Endothelial cell (in vitro differentiated cells): ENCODE measurements around the gene TNRC6A. TPM values are rescaled to one million over a fixed set of nuclear protein-coding genes. Genes with fewer than 3 reads are reported as not detected.

Experiments
- DNase-seq: peaks from one replicate; pipeline ENCODE4 v3.0.0; 2021; ENCODE audit warnings: low spot score
- H3K27ac Mint-ChIP-seq: one replicate; pipeline ENCODE4 v1.8.0; 2021; ENCODE audit warnings: mixed read lengths, inconsistent platforms; ENCODE audit not compliant: unreplicated experiment
- H3K27me3 Mint-ChIP-seq: one replicate; pipeline ENCODE4 v1.8.0; 2021; ENCODE audit warnings: mild to moderate bottlenecking, moderate library complexity, mixed read lengths, inconsistent platforms; ENCODE audit not compliant: unreplicated experiment
- H3K36me3 Mint-ChIP-seq: one replicate; pipeline ENCODE4 v1.8.0; 2021; ENCODE audit warnings: mild to moderate bottlenecking, low read depth, mixed read lengths, inconsistent platforms; ENCODE audit not compliant: unreplicated experiment
- H3K4me1 Mint-ChIP-seq: one replicate; pipeline ENCODE4 v1.8.0; 2021; ENCODE audit warnings: mild to moderate bottlenecking, mixed read lengths, inconsistent platforms; ENCODE audit not compliant: unreplicated experiment
- H3K4me3 Mint-ChIP-seq: one replicate; pipeline ENCODE4 v1.8.0; 2021; ENCODE audit warnings: mild to moderate bottlenecking, mixed read lengths, inconsistent platforms; ENCODE audit not compliant: unreplicated experiment
- H3K9me3 Mint-ChIP-seq: one replicate; pipeline ENCODE4 v1.8.0; 2021; ENCODE audit warnings: mixed read lengths, inconsistent platforms; ENCODE audit not compliant: unreplicated experiment
- CTCF ChIP-seq: fragments of 200-600 bp; sonication (generic); IDR thresholded peaks from one replicate; pipeline ENCODE4 v1.5.0; 2021; ENCODE audit warnings: antibody characterized with exemption; ENCODE audit not compliant: unreplicated experiment
- total RNA-seq: library from RNA; stranded (reverse); fragmentation: NEBNext Ultra II Directional; extraction: Animal tissue kit (Norgen Biotek cat#: 25700); gene quantifications from one replicate; pipeline ENCODE4 v1.2.1, GENCODE V29; 2021; ENCODE audit not compliant: unreplicated experiment

TNRC6A gene
- total RNA-seq, 1 donor from 2014 or later: 60.5 TPM

GRCh38 chr16:24781256-24781655, 51.8 kb downstream of the TNRC6A start:
- Mint-ChIP-seq H3K9me3 (no peaks in the 10 kb centered on the region), H3K4me3 (no peak overlapping the region), H3K36me3 (peaks cover 22% of the 10 kb centered on the region), H3K4me1 (no peaks in the 10 kb centered on the region), H3K27me3 (no peaks in the 10 kb centered on the region), H3K27ac (no peak overlapping the region)
- no peak for TF ChIP-seq CTCF
- no peak for DNase-seq

- H3K4me1 Mint-ChIP-seq: no peaks in the 10 kb centered on the region
- H3K4me3 Mint-ChIP-seq: no peak overlapping the region
- TF ChIP-seq CTCF: no peak
- H3K27me3 Mint-ChIP-seq: no peaks in the 10 kb centered on the region
- H3K36me3 Mint-ChIP-seq: peaks cover 22% of the 10 kb centered on the region
- DNase-seq: no peak
- H3K9me3 Mint-ChIP-seq: no peaks in the 10 kb centered on the region
- no peak overlapping the region for H3K27ac Mint-ChIP-seq
These were observed 54.7 kb downstream of the TNRC6A start for GRCh38 chr16:24784121-24784520.

GRCh38 chr16:24789881-24790280, 60.4 kb downstream of the TNRC6A start:
- H3K27me3 Mint-ChIP-seq: no peaks in the 10 kb centered on the region
- peaks cover 8% of the 10 kb centered on the region for H3K4me1 Mint-ChIP-seq
- TF ChIP-seq CTCF: no peak
- no peaks in the 10 kb centered on the region for H3K9me3 Mint-ChIP-seq
- no peak overlapping the region for H3K27ac Mint-ChIP-seq
- no peak for DNase-seq
- peak overlapping the region; percentile 3 for H3K4me3 Mint-ChIP-seq
- peaks cover 23% of the 10 kb centered on the region for H3K36me3 Mint-ChIP-seq

GRCh38 chr16:24800586-24800985, 71.1 kb downstream of the TNRC6A start:
- Mint-ChIP-seq H3K36me3 (peaks cover 56% of the 10 kb centered on the region), H3K27ac (peak overlapping the region; percentile 33), H3K27me3 (peaks cover 3% of the 10 kb centered on the region), H3K4me1 (peaks cover 5% of the 10 kb centered on the region), H3K4me3 (peak overlapping the region; percentile 51), H3K9me3 (no peaks in the 10 kb centered on the region)
- no peak for DNase-seq
- no peak for TF ChIP-seq CTCF

GRCh38 chr16:24801761-24802302, 72.4 kb downstream of the TNRC6A start:
- no peaks in the 10 kb centered on the region for H3K9me3 Mint-ChIP-seq
- peaks cover 5% of the 10 kb centered on the region for H3K4me1 Mint-ChIP-seq
- peak overlapping the region; percentile 16 for H3K4me3 Mint-ChIP-seq
- DNase-seq: no peak
- H3K27me3 Mint-ChIP-seq: peaks cover 3% of the 10 kb centered on the region
- no peak for TF ChIP-seq CTCF
- H3K36me3 Mint-ChIP-seq: peaks cover 56% of the 10 kb centered on the region
- H3K27ac Mint-ChIP-seq: peak overlapping the region; percentile 10
